GM06990 (cell line): ENCODE data around the gene PRM3.

Source experiments
- DNase-seq: peaks from one replicate; pipeline ENCODE4 v3.0.0-alpha.2; 2011; ENCODE audit not compliant: insufficient read length; ENCODE audit errors: extremely low read depth
- H3K27me3 ChIP-seq: replicated peaks from 2 replicates; pipeline ENCODE4 v1.6.0; 2011; ENCODE audit warnings: low read length; ENCODE audit not compliant: control insufficient read depth, insufficient read depth
- H3K36me3 ChIP-seq: 2 replicates; pipeline ENCODE4 v1.5.1; 2011; ENCODE audit warnings: low read length; ENCODE audit not compliant: control insufficient read depth, insufficient read depth
- H3K4me3 ChIP-seq: replicated peaks from 2 replicates; pipeline ENCODE4 v1.5.1; 2011; ENCODE audit warnings: low read depth, mild to moderate bottlenecking, control low read depth, low read length
- CTCF ChIP-seq: IDR thresholded peaks from 2 replicates; pipeline ENCODE4 v1.5.1; 2011; ENCODE audit warnings: low read length, control low read depth, mild to moderate bottlenecking, inconsistent platforms; ENCODE audit not compliant: insufficient read depth, poor library complexity, severe bottlenecking

Gene PRM3

DNA sequence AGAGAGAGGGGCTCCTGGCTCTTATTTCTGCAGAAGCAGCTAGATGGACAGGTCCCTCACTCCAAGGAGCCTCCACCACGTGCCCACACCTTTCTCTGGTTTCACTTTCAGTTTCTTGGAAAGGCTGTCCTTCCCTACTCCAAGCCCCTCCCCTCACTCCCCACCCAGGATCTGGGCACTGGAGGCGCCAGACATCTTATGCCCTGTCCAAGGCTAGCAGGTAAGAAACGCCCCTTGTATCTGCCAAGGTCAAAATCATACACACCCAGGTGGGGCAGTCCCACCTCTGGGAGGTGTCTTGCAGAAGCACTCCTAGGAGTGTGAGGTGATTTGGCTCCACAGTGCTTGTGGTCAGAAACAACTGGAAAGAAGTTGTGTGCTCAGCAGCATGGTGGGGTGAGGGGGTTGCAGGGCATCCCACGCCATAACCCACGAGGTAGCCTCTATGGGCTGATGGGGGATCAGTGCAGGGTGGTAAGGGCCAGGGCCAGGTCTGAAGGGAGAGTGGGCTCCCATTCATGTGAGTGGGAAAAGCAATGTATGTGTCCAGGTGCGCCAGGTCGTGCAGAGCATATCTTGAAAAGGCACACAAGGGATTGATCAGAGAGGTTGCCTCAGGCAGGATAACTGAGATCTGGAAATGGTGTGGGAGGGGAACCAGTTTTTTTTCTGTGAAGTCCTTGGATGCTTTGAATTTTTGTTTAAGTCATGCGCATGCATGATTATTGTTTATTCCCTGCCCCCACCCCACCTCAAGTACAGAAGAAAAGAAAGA is 39.5 kb upstream of the PRM3 start:
- no peaks in the 10 kb centered on the region for H3K27me3 ChIP-seq
- no peak for TF ChIP-seq CTCF
- DNase-seq, result no peak
- H3K36me3 ChIP-seq, result no peaks in the 10 kb centered on the region
- no peak overlapping the region for H3K4me3 ChIP-seq

DNA sequence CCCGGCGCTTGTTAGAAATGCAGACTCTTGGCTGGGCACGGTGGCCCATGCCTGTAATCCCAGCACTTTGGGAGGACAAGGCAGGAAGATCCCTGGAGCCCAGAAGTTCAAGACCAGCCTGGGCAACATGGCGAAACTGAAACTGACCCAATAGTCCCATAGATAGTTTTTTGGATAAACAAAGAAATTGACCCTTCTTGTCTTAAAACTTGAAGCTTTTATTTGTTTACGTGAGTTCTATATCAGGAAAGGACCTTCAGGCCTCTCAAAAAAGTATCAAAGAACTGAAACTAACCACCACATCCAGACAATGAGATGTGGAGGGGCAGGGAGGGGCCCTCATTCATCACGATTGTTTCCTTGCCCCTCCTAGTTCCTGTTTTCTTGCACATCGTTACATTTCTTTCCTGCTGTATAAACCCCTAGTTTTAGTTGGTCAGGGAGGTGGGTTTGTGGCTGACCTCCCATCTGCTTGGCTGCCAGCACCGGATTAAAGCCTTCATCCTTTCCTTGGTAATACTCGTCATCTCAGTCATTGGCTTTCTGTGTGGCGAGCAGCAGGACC is 37.6 kb upstream of the PRM3 start:
- Histone ChIP-seq H3K36me3 (no peaks in the 10 kb centered on the region), H3K27me3 (no peaks in the 10 kb centered on the region), H3K4me3 (peak overlapping the region; percentile 24)
- DNase-seq, result peak; percentile 68
- TF ChIP-seq CTCF, result no peak

DNA sequence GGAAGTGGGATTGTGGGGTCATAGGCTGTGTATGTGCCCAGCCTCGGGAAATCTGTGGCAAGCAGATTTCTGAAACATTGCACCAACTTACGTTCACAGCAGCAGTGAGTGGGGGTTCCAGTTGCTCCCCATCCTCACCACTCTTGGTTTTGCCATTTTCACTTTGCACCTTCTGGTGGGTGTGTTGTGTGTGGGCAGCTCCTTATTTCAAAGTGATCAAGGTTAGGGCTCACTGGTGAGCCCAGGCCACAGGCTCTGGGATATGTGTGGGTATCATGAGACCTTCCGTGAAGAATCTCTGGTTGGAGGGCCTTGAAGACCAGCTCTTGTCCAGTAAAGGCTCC is 37.2 kb upstream of the PRM3 start:
- no peak for TF ChIP-seq CTCF
- Histone ChIP-seq H3K36me3 (no peaks in the 10 kb centered on the region), H3K27me3 (no peaks in the 10 kb centered on the region), H3K4me3 (peak overlapping the region; percentile 24)
- no peak for DNase-seq

GRCh38 chr16:11309895-11310633 is 36.6 kb upstream of the PRM3 start:
- Histone ChIP-seq H3K36me3 (no peaks in the 10 kb centered on the region), H3K27me3 (no peaks in the 10 kb centered on the region), H3K4me3 (no peak overlapping the region)
- no peak for TF ChIP-seq CTCF
- DNase-seq, result peak; percentile 62

GRCh38 chr16:11308493-11309283 is 35.3 kb upstream of the PRM3 start:
- DNase-seq, result peak; percentile 91
- no peak overlapping the region for H3K4me3 ChIP-seq
- H3K36me3 ChIP-seq, result no peaks in the 10 kb centered on the region
- no peaks in the 10 kb centered on the region for H3K27me3 ChIP-seq
- no peak for TF ChIP-seq CTCF
